ENCODE results near the gene BMPR1B. TPM values are rescaled to one million over a fixed set of nuclear protein-coding genes. Genes with fewer than 3 reads are reported as not detected.

Gene BMPR1B
- total RNA-seq, 1 experiment from 2014 or later = not detected

GRCh38 chr4:94936854-94937253 lies 179.1 kb downstream of the BMPR1B start:
- DNase-seq (ENCODE audit: low spot score) = no peak
- in situ Hi-C loops (cut with HindIII; ENCODE audit: low sequenced_read_pairs) = no loop called here

GRCh38 chr4:94939791-94940519 lies 182.2 kb downstream of the BMPR1B start:
- no peak for DNase-seq (ENCODE audit: low spot score)
- in situ Hi-C loops (cut with HindIII; ENCODE audit: low sequenced_read_pairs) = no loop called here

- in situ Hi-C loops (cut with HindIII; ENCODE audit: low sequenced_read_pairs) = no loop called here
- no peak for DNase-seq (ENCODE audit: low spot score)
Observed at GRCh38 chr4:94940520-94940908, 182.8 kb downstream of the BMPR1B start.

- in situ Hi-C loops (cut with HindIII; ENCODE audit: low sequenced_read_pairs) = no loop called here
- no peak for DNase-seq (ENCODE audit: low spot score)
Observed at GRCh38 chr4:94941706-94942105, 184.0 kb downstream of the BMPR1B start.

GRCh38 chr4:94944726-94945125 lies 187.0 kb downstream of the BMPR1B start:
- DNase-seq (ENCODE audit: low spot score) = no peak
- in situ Hi-C loops (cut with HindIII; ENCODE audit: low sequenced_read_pairs) = no loop called here

- in situ Hi-C loops (cut with HindIII; ENCODE audit: low sequenced_read_pairs) = no loop called here
- no peak for DNase-seq (ENCODE audit: low spot score)
Observed at GRCh38 chr4:94947681-94948108, 189.9 kb downstream of the BMPR1B start.

GRCh38 chr4:94954251-94954650 lies 196.5 kb downstream of the BMPR1B start:
- no peak for DNase-seq (ENCODE audit: low spot score)
- in situ Hi-C loops (cut with HindIII; ENCODE audit: low sequenced_read_pairs) = no loop called here

- in situ Hi-C loops (cut with HindIII; ENCODE audit: low sequenced_read_pairs) = no loop called here
- DNase-seq (ENCODE audit: low spot score) = no peak
Observed at GRCh38 chr4:94957030-94957429, 199.3 kb downstream of the BMPR1B start.

- no peak for DNase-seq (ENCODE audit: low spot score)
- in situ Hi-C loops (cut with HindIII; ENCODE audit: low sequenced_read_pairs) = no loop called here
Observed at GRCh38 chr4:94959307-94959706, 201.6 kb downstream of the BMPR1B start.

- in situ Hi-C loops (cut with HindIII; ENCODE audit: low sequenced_read_pairs) = no loop called here
- DNase-seq (ENCODE audit: low spot score) = no peak
Observed at GRCh38 chr4:94960708-94961107, 203.0 kb downstream of the BMPR1B start.

GRCh38 chr4:94961420-94961819 lies 203.7 kb downstream of the BMPR1B start:
- in situ Hi-C loops (cut with HindIII; ENCODE audit: low sequenced_read_pairs) = no loop called here
- no peak for DNase-seq (ENCODE audit: low spot score)

GRCh38 chr4:94962484-94962883 lies 204.7 kb downstream of the BMPR1B start:
- no peak for DNase-seq (ENCODE audit: low spot score)
- in situ Hi-C loops (cut with HindIII; ENCODE audit: low sequenced_read_pairs) = no loop called here

GRCh38 chr4:94965852-94966251 lies 208.1 kb downstream of the BMPR1B start:
- in situ Hi-C loops (cut with HindIII; ENCODE audit: low sequenced_read_pairs) = no loop called here
- no peak for DNase-seq (ENCODE audit: low spot score)

GRCh38 chr4:94968493-94968892 lies 210.7 kb downstream of the BMPR1B start:
- in situ Hi-C loops (cut with HindIII; ENCODE audit: low sequenced_read_pairs) = no loop called here
- no peak for DNase-seq (ENCODE audit: low spot score)

GRCh38 chr4:94970650-94971049 lies 212.9 kb downstream of the BMPR1B start:
- in situ Hi-C loops (cut with HindIII; ENCODE audit: low sequenced_read_pairs) = no loop called here

GRCh38 chr4:94974773-94975172 lies 217.0 kb downstream of the BMPR1B start:
- no peak for DNase-seq (ENCODE audit: low spot score)
- in situ Hi-C loops (cut with HindIII; ENCODE audit: low sequenced_read_pairs) = no loop called here

More at GRCh38 chr4:94970650-94971049, 212.9 kb downstream of the BMPR1B start:
- no peak for DNase-seq (ENCODE audit: low spot score)

- no peak for DNase-seq (ENCODE audit: low spot score)
- in situ Hi-C loops (cut with HindIII; ENCODE audit: low sequenced_read_pairs) = no loop called here
Observed at GRCh38 chr4:94976371-94977011, 218.7 kb downstream of the BMPR1B start.

- in situ Hi-C loops (cut with HindIII; ENCODE audit: low sequenced_read_pairs) = no loop called here
- no peak for DNase-seq (ENCODE audit: low spot score)
Observed at GRCh38 chr4:94978904-94979303, 221.1 kb downstream of the BMPR1B start.

- in situ Hi-C loops (cut with HindIII; ENCODE audit: low sequenced_read_pairs) = no loop called here
- no peak for DNase-seq (ENCODE audit: low spot score)
Observed at GRCh38 chr4:94979621-94980020, 221.9 kb downstream of the BMPR1B start.

GRCh38 chr4:94995684-94996394 lies 238.1 kb downstream of the BMPR1B start:
- in situ Hi-C loops (cut with HindIII; ENCODE audit: low sequenced_read_pairs) = no loop called here
- peak; percentile 21 for DNase-seq (ENCODE audit: low spot score)
